Spleen (tissue), 11 donors: Measurements from ENCODE around the gene DOCK9. TPM values are rescaled to one million over a fixed set of nuclear protein-coding genes. Genes with fewer than 3 reads are reported as not detected.

Source experiments
- DNase-seq: peaks from one replicate; pipeline ENCODE4 v3.0.0-alpha.2; 2020
- H3K27ac ChIP-seq, 8 donors: fragments of 200-600 bp; sonication (generic) in 7 of 8; 1 replicate in 4 of 8; 2 replicates in 4 of 8; pipeline versions ENCODE4 v1.5.0 to v1.8.0; 2016 to 2021; ENCODE audit warnings: inconsistent platforms in 4 of 8, mild to moderate bottlenecking in 4 of 8, moderate library complexity in 1 of 8
- H3K27me3 ChIP-seq, 7 donors: fragments of 200-600 bp; sonication (generic) in 6 of 7; replicated peaks in 1 of 7; 1 replicate in 4 of 7; 2 replicates in 3 of 7; pipeline versions ENCODE4 v1.5.0 to v1.8.0; 2016 to 2021; ENCODE audit warnings: inconsistent platforms in 3 of 7, mild to moderate bottlenecking in 1 of 7
- H3K36me3 ChIP-seq, 6 donors: fragments of 200-600 bp; sonication (generic) in 5 of 6; 1 replicate in 4 of 6; 2 replicates in 2 of 6; pipeline versions ENCODE4 v1.5.0 to v1.8.0; 2016 to 2021; ENCODE audit warnings: inconsistent platforms in 2 of 6
- H3K4me1 ChIP-seq, 6 donors: fragments of 200-600 bp; sonication (generic) in 5 of 6; 1 replicate in 3 of 6; 2 replicates in 3 of 6; pipeline versions ENCODE4 v1.5.0 to v1.8.0; 2016 to 2021; ENCODE audit warnings: inconsistent platforms in 3 of 6
- H3K4me3 ChIP-seq, 8 donors: fragments of 200-600 bp; sonication (generic) in 7 of 8; 1 replicate in 4 of 8; 2 replicates in 4 of 8; pipeline versions ENCODE4 v1.5.0 to v1.8.0; 2016 to 2021; ENCODE audit warnings: inconsistent platforms in 4 of 8, mild to moderate bottlenecking in 4 of 8, moderate library complexity in 2 of 8
- H3K9me3 ChIP-seq, 8 donors: fragments of 200-600 bp; sonication (generic) in 7 of 8; 1 replicate in 4 of 8; 2 replicates in 4 of 8; pipeline versions ENCODE4 v1.5.0 to v1.8.0; 2016 to 2021; ENCODE audit warnings: inconsistent platforms in 4 of 8
- CTCF ChIP-seq, 11 experiments: fragments of 200-600 bp in 7 of 11; fragments of 450-650 bp in 4 of 11; sonication (generic) in 4 of 11; IDR thresholded peaks in 8 of 11; conservative IDR thresholded peaks in 3 of 11; 1 replicate in 7 of 11; 2 replicates in 4 of 11; pipeline versions ENCODE4 v1.4.0 to v1.8.0; 2016 to 2021; ENCODE audit warnings: antibody characterized with exemption in 11 of 11, inconsistent platforms in 4 of 11, mild to moderate bottlenecking in 1 of 11
- POLR2A ChIP-seq, 3 donors: fragments of 450-650 bp; IDR thresholded peaks; one replicate each; pipeline ENCODE4 v1.5.1; 2017; ENCODE audit warnings: antibody characterized with exemption in 3 of 3, mild to moderate bottlenecking in 1 of 3
- POLR2AphosphoS5 ChIP-seq, 3 donors: sonication (generic); formaldehyde crosslinking; IDR thresholded peaks; one replicate each; pipeline ENCODE4 v1.5.1; 2017; ENCODE audit warnings: antibody characterized with exemption in 3 of 3
- WGBS, 5 donors: extraction: QIAGEN DNeasy Blood & Tissue Kit in 3 of 5; methylation state at CpG; one replicate each; pipeline versions ENCODE4 v1.1.5 to v1.1.7; 2013 to 2018; 5-methylcytosine and 5-hydroxymethylcytosine counted together
- intact Hi-C: fragments of 100-400 bp; cut with DNase I; formaldehyde crosslinking; loops from one replicate; pipeline ENCODE4 v1.15.0; 2023; ENCODE audit warnings: low total_unique reads
- polyA plus RNA-seq, 3 donors: library from polyadenylated mRNA; stranded (reverse); fragments of 200-250 nt; gene quantifications; one replicate each; pipeline ENCODE4 v1.2.1, GENCODE V29; 2013
- total RNA-seq, 7 donors: library from RNA; depleted of rRNA in 3 of 7; stranded (reverse); fragments of >200 nt in 3 of 7; fragmentation: NEBNext Ultra II Directional in 4 of 7; extraction: Animal tissue kit (Norgen Biotek cat#: 25700) in 4 of 7; gene quantifications; one replicate each; pipeline versions ENCODE4 v1.1.0 to v1.2.1, GENCODE V29; 2016 to 2021
- donor health status: healthy with polysubstance abuse.
- donor health status: DM: no; HTN: no; CAD: no; lungs with moderate emphysema.
- donor health status: DM: no; HTN: no; CAD: no.
- donor health status: Bipolar disorder and iron deficiency.
- donor health status: healthy.
- donor health status: DM: no; HTN: no; CAD: no.
- donor health status: DM: yes; HTN: yes; CAD: no.

Gene DOCK9
- total and polyA plus RNA-seq, 10 donors = 6.9 to 53.3 (median 47.6) TPM

GRCh38 chr13:98791611-98792010 lies 186.3 kb downstream of the DOCK9 start:
- peaks cover 0 to 13% (median 0%) of the 10 kb centered on the region in 7 donors for H3K27me3 ChIP-seq
- intact Hi-C loops = no loop called here
- peaks cover 0 to 46% (median 19%) of the 10 kb centered on the region in 6 donors for H3K36me3 ChIP-seq
- WGBS, 5 donors = 89 to 98% (median 90%) methylated on average over 7 of the region's 7 CpGs
- no peak overlapping the region for H3K27ac ChIP-seq
- H3K9me3 ChIP-seq = no peaks in the 10 kb centered on the region
- no peak for DNase-seq
- H3K4me1 ChIP-seq = no peaks in the 10 kb centered on the region
- H3K4me3 ChIP-seq = no peak overlapping the region
- TF ChIP-seq POLR2AphosphoS5 (IDR thresholded peaks at IDR 0.05) (no peak), POLR2A (IDR thresholded peaks at IDR 0.05) (no peak), CTCF (IDR thresholded peaks at IDR 0.05 in 8 of 11, conservative IDR thresholded peaks at IDR 0.05 in 3 of 11) (no peak)

GRCh38 chr13:98787996-98788395 lies 189.9 kb downstream of the DOCK9 start:
- H3K27me3 ChIP-seq = peaks cover 0 to 13% (median 0%) of the 10 kb centered on the region in 7 donors
- no peak overlapping the region for H3K27ac ChIP-seq
- intact Hi-C loops = no loop called here
- no peak for DNase-seq
- no peak for TF ChIP-seq POLR2AphosphoS5 (IDR thresholded peaks at IDR 0.05)
- no peak for TF ChIP-seq CTCF (IDR thresholded peaks at IDR 0.05 in 8 of 11, conservative IDR thresholded peaks at IDR 0.05 in 3 of 11)
- TF ChIP-seq POLR2A (IDR thresholded peaks at IDR 0.05) = no peak
- H3K4me1 ChIP-seq = no peaks in the 10 kb centered on the region
- H3K9me3 ChIP-seq = no peaks in the 10 kb centered on the region
- peaks cover 0 to 11% (median 0%) of the 10 kb centered on the region in 6 donors for H3K36me3 ChIP-seq
- H3K4me3 ChIP-seq = no peak overlapping the region
- WGBS, 5 donors = 56 to 71% (median 71%) methylated on average over 9 of the region's 9 CpGs

- 72 to 82% (median 76%) methylated on average over 10 of the region's 10 CpGs for WGBS, 5 donors
- Histone ChIP-seq H3K27me3 (peaks cover 0 to 13% (median 0%) of the 10 kb centered on the region in 7 donors), H3K9me3 (no peaks in the 10 kb centered on the region), H3K36me3 (peaks cover 0 to 3% (median 0%) of the 10 kb centered on the region in 6 donors), H3K27ac (no peak overlapping the region), H3K4me1 (no peaks in the 10 kb centered on the region), H3K4me3 (no peak overlapping the region)
- intact Hi-C loops = no loop called here
- TF ChIP-seq POLR2AphosphoS5 (IDR thresholded peaks at IDR 0.05) (no peak), CTCF (IDR thresholded peaks at IDR 0.05 in 8 of 11, conservative IDR thresholded peaks at IDR 0.05 in 3 of 11) (no peak), POLR2A (IDR thresholded peaks at IDR 0.05) (no peak)
- DNase-seq = no peak
Observed at GRCh38 chr13:98787173-98787572, 190.7 kb downstream of the DOCK9 start.

DNA sequence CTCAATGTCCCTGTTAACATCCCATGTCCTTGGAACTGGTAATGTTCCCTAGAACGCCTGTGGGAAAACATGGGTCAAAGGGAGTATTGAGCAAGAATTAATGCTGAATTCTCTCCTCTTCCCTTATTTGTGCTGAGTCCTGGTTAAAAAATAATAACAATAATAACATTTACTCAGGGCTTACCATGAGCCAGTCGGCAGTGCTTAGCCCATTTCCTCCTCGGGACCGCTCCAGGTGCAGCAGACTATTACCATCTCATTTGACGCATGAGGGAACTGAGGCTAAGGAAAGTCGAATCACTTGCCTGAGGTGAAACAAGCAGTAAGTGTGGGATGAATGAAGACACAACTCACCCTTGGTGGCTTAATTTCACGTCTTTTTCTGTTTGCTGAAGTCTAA lies 191.8 kb downstream of the DOCK9 start:
- no peak for DNase-seq
- no peaks in the 10 kb centered on the region for H3K4me1 ChIP-seq
- no peaks in the 10 kb centered on the region for H3K36me3 ChIP-seq
- H3K4me3 ChIP-seq = no peak overlapping the region
- TF ChIP-seq POLR2A (IDR thresholded peaks at IDR 0.05) = no peak
- no peak for TF ChIP-seq CTCF (IDR thresholded peaks at IDR 0.05 in 8 of 11, conservative IDR thresholded peaks at IDR 0.05 in 3 of 11)
- no peak for TF ChIP-seq POLR2AphosphoS5 (IDR thresholded peaks at IDR 0.05)
- no peak overlapping the region for H3K27ac ChIP-seq
- WGBS, 5 donors = 74 to 85% (median 84%) methylated on average over 7 of the region's 7 CpGs
- peaks cover 0 to 23% (median 0%) of the 10 kb centered on the region in 7 donors for H3K27me3 ChIP-seq
- intact Hi-C loops = no loop called here
- no peaks in the 10 kb centered on the region for H3K9me3 ChIP-seq
